K562 (cell line): ENCODE measurements around the gene NLK. TPM values are rescaled to one million over a fixed set of nuclear protein-coding genes. Genes with fewer than 3 reads are reported as not detected.

Experiments used
- BMI1 ChIP-seq: fragments of 150-350 bp; IDR thresholded peaks from 2 replicates; pipeline ENCODE4 v1.6.1; 2014; ENCODE audit warnings: low read length
- EP400 ChIP-seq: fragments of 450-650 bp; IDR thresholded peaks from 2 replicates; pipeline ENCODE4 v1.6.1; 2017; ENCODE audit warnings: antibody characterized with exemption, mild to moderate bottlenecking, moderate library complexity
- MYC ChIP-seq, 2 experiments: fragments of 250-450 bp in 1 of 2; sonication (Bioruptor Pico) in 1 of 2; IDR thresholded peaks; 2 replicates each; pipeline versions ENCODE4 v1.5.1 to v1.6.1; 2012 to 2021; ENCODE audit warnings: low read depth in 2 of 2, borderline replicate concordance in 1 of 2, improper control_type of control experiment in 1 of 2, low read length in 1 of 2, mild to moderate bottlenecking in 1 of 2, moderate library complexity in 1 of 2
- NRF1 ChIP-seq, 2 experiments: fragments of 450-650 bp; IDR thresholded peaks in 1 of 2; conservative IDR thresholded peaks in 1 of 2; 2 replicates each; pipeline ENCODE4 v1.6.1; 2014; ENCODE audit warnings: mild to moderate bottlenecking in 2 of 2
- SMARCA5 ChIP-seq: fragments of 450-650 bp; IDR thresholded peaks from 2 replicates; pipeline ENCODE4 v1.6.1; 2016
- SP2 ChIP-seq: IDR thresholded peaks from 2 replicates; pipeline ENCODE4 v1.6.1; 2011; ENCODE audit warnings: mild to moderate bottlenecking, low read depth, low read length, moderate library complexity; ENCODE audit not compliant: poor library complexity, severe bottlenecking; ENCODE audit errors: extremely low read depth
- TAF9B ChIP-seq: fragments of 450-650 bp; IDR thresholded peaks from 2 replicates; pipeline ENCODE4 v1.6.1; 2018; ENCODE audit warnings: mild to moderate bottlenecking; ENCODE audit not compliant: partially characterized antibody
- YY1 ChIP-seq, 3 experiments: IDR thresholded peaks; 2 replicates each; pipeline ENCODE4 v1.6.1; 2011; ENCODE audit warnings: low read length in 2 of 3, mild to moderate bottlenecking in 2 of 3, moderate library complexity in 2 of 3, borderline replicate concordance in 1 of 3, control low read depth in 1 of 3, low read depth in 1 of 3; ENCODE audit not compliant: insufficient read depth in 3 of 3, insufficient replicate concordance in 2 of 3, control insufficient read depth in 1 of 3, insufficient read length in 1 of 3; ENCODE audit errors: extremely low read depth in 1 of 3
- polyA plus RNA-seq, 8 experiments: library from polyadenylated mRNA; depleted of rRNA in 4 of 8; stranded (reverse) in 5 of 8; unstranded in 3 of 8; fragments of >200 nt; fragmentation: Nextera tagmentation in 2 of 8; fragmentation: Illumina TruSeq in 1 of 8; extraction: Ambion mirVana in 2 of 8; extraction: Trizol in 1 of 8; gene quantifications; 2 replicates each; pipeline versions ENCODE4 v1.2.1 to v1.2.3, GENCODE V29; 2011 to 2014; ENCODE audit warnings: inconsistent platforms in 1 of 8, missing spikeins in 1 of 8
- total RNA-seq, 7 experiments: library from RNA; depleted of rRNA in 6 of 7; stranded (reverse); fragments of >200 nt in 6 of 7; fragmentation: Illumina TruSeq in 2 of 7; extraction: Trizol in 2 of 7; gene quantifications; 2 replicates each; pipeline versions ENCODE4 v1.2.1 to v1.2.3, GENCODE V29; 2011 to 2021; ENCODE audit warnings: low replicate concordance in 1 of 7
- TF ChIP-seq, protein P1 (sequence below): fragments of 250-450 bp; sonication (Bioruptor Pico); IDR thresholded peaks from 2 replicates; pipeline ENCODE4 v1.4.0; 2020; ENCODE audit warnings: mild to moderate bottlenecking, moderate library complexity, borderline replicate concordance
- TF ChIP-seq, protein P2 (sequence below): sonication (generic); formaldehyde crosslinking; IDR thresholded peaks from 2 replicates; pipeline ENCODE4 v1.8.1; 2023; ENCODE audit warnings: mild to moderate bottlenecking, missing genetic modification reagents
- TF ChIP-seq, protein P3 (sequence below): fragments of 200-800 bp; sonication (Bioruptor generic); IDR thresholded peaks from 2 replicates; pipeline ENCODE4 v1.6.1; 2017; ENCODE audit warnings: missing genetic modification characterization, missing compliant biosample characterization
- TF ChIP-seq, protein P4 (sequence below): fragments of 450-650 bp; formaldehyde crosslinking; IDR thresholded peaks from 2 replicates; pipeline ENCODE4 v1.4.0; 2020; ENCODE audit warnings: mild to moderate bottlenecking, moderate library complexity

NLK gene
- total and polyA plus RNA-seq, 9 of the 15 experiments (the other 6 are each of a cell fraction or from before 2014, with no cell fraction given), result 10.9 to 59.6 (median 26.7) TPM

DNA sequence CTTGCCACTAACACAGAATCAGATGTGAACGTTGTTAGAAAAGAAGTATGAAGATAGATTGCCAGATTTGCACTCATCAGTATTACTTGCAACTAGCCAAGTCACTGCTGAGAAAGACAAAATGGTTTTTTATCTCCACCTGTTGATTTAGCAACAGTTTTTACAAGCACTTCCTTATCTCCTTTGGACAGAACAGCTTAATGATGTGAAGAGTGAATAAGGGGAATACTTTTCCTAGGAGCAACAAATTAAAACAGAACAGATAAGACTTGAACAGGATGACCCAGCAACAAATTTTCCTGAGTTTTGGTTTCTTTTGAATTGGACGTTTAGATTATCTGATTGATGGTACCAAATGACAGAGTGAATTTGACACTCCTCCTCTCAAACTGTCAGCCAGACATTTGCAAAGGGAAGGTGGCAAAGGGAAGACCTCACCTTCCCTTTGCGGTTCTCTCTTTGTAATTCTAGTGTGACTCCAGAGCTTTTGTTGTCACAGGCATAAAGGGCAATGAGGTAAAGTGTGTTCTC is 130.6 kb downstream of the NLK start (continued):
- no peak for TF ChIP-seq SP2
- TF ChIP-seq, protein P1, sequence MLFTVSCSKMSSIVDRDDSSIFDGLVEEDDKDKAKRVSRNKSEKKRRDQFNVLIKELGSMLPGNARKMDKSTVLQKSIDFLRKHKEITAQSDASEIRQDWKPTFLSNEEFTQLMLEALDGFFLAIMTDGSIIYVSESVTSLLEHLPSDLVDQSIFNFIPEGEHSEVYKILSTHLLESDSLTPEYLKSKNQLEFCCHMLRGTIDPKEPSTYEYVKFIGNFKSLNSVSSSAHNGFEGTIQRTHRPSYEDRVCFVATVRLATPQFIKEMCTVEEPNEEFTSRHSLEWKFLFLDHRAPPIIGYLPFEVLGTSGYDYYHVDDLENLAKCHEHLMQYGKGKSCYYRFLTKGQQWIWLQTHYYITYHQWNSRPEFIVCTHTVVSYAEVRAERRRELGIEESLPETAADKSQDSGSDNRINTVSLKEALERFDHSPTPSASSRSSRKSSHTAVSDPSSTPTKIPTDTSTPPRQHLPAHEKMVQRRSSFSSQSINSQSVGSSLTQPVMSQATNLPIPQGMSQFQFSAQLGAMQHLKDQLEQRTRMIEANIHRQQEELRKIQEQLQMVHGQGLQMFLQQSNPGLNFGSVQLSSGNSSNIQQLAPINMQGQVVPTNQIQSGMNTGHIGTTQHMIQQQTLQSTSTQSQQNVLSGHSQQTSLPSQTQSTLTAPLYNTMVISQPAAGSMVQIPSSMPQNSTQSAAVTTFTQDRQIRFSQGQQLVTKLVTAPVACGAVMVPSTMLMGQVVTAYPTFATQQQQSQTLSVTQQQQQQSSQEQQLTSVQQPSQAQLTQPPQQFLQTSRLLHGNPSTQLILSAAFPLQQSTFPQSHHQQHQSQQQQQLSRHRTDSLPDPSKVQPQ, result no peak
- TF ChIP-seq MYC (IDR thresholded peaks at IDR 0.05; ENCODE audit: low read depth, low read length), result peak; percentile 79
- TF ChIP-seq MYC (CRISPR knock-in tag; IDR thresholded peaks at IDR 0.05; ENCODE audit: borderline replicate concordance, low read depth), result no peak
- TF ChIP-seq, protein P2, sequence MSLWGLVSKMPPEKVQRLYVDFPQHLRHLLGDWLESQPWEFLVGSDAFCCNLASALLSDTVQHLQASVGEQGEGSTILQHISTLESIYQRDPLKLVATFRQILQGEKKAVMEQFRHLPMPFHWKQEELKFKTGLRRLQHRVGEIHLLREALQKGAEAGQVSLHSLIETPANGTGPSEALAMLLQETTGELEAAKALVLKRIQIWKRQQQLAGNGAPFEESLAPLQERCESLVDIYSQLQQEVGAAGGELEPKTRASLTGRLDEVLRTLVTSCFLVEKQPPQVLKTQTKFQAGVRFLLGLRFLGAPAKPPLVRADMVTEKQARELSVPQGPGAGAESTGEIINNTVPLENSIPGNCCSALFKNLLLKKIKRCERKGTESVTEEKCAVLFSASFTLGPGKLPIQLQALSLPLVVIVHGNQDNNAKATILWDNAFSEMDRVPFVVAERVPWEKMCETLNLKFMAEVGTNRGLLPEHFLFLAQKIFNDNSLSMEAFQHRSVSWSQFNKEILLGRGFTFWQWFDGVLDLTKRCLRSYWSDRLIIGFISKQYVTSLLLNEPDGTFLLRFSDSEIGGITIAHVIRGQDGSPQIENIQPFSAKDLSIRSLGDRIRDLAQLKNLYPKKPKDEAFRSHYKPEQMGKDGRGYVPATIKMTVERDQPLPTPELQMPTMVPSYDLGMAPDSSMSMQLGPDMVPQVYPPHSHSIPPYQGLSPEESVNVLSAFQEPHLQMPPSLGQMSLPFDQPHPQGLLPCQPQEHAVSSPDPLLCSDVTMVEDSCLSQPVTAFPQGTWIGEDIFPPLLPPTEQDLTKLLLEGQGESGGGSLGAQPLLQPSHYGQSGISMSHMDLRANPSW (CRISPR knock-in tag), result no peak
- peak; percentile 85 for TF ChIP-seq TAF9B
- TF ChIP-seq, protein P3, sequence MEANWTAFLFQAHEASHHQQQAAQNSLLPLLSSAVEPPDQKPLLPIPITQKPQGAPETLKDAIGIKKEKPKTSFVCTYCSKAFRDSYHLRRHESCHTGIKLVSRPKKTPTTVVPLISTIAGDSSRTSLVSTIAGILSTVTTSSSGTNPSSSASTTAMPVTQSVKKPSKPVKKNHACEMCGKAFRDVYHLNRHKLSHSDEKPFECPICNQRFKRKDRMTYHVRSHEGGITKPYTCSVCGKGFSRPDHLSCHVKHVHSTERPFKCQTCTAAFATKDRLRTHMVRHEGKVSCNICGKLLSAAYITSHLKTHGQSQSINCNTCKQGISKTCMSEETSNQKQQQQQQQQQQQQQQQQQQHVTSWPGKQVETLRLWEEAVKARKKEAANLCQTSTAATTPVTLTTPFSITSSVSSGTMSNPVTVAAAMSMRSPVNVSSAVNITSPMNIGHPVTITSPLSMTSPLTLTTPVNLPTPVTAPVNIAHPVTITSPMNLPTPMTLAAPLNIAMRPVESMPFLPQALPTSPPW (CRISPR knock-in tag), result peak; percentile 74
- TF ChIP-seq BMI1, result no peak
- TF ChIP-seq, protein P4, sequence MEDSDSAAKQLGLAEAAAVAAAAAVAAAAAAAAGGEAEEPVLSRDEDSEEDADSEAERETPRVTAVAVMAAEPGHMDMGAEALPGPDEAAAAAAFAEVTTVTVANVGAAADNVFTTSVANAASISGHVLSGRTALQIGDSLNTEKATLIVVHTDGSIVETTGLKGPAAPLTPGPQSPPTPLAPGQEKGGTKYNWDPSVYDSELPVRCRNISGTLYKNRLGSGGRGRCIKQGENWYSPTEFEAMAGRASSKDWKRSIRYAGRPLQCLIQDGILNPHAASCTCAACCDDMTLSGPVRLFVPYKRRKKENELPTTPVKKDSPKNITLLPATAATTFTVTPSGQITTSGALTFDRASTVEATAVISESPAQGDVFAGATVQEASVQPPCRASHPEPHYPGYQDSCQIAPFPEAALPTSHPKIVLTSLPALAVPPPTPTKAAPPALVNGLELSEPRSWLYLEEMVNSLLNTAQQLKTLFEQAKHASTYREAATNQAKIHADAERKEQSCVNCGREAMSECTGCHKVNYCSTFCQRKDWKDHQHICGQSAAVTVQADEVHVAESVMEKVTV (CRISPR knock-in tag), result no peak
- no peak for TF ChIP-seq NRF1 (conservative IDR thresholded peaks at IDR 0.05 in 1 of 2, IDR thresholded peaks at IDR 0.05 in 1 of 2)
- TF ChIP-seq EP400, result peak; percentile 64
- TF ChIP-seq SMARCA5, result no peak
- no peak for TF ChIP-seq YY1 (IDR thresholded peaks at IDR 0.05; ENCODE audit: borderline replicate concordance in 1 of 3, control insufficient read depth in 1 of 3, extremely low read depth in 1 of 3, insufficient read depth in 3 of 3, insufficient read length in 1 of 3, insufficient replicate concordance in 2 of 3, low read depth in 1 of 3, low read length in 2 of 3)
